ENCODE data around the gene RXRA.

RXRA gene

DNA sequence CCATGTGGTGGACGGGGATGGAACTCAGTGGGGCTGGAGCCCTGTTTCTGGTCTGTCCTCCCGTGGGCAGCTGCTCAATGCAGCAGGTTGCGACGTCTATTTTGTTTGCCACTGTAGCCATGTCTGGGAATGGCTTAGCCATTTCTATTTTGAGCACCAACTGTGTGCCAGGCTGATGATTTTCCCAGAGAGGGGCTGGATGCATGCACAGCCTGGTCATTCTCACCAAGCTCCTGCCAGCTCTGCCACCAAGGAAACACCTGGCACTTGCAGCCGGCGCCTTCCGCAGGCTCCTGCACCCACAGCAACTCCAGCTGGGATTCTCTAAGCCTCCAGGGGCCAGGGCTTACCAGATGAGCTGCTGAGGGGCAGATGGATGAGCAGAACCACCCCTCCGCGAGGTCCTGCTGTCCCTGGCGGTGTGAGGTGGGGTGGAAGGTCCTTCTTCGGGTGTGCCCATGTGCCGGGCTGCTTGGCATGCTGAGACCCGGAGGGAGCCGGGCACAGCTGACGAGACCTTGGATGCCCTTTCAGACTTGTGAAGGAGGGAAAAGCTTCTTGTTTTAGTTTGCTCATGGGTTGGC lies 151.2 kb downstream of the RXRA start:
- POLR2A ChIA-PET, result no interaction called here
- no peak for TF ChIP-seq FOXA1 (IDR thresholded peaks at IDR 0.05)
- TF ChIP-seq TARDBP (IDR thresholded peaks at IDR 0.05), result no peak
- no peak for TF ChIP-seq FOXK2 (IDR thresholded peaks at IDR 0.05)
- no peak for TF ChIP-seq ARNT (IDR thresholded peaks at IDR 0.05)
- CTCF ChIA-PET, result no interaction called here
- no peak for DNase-seq (ENCODE audit: extremely low spot score)

DNA sequence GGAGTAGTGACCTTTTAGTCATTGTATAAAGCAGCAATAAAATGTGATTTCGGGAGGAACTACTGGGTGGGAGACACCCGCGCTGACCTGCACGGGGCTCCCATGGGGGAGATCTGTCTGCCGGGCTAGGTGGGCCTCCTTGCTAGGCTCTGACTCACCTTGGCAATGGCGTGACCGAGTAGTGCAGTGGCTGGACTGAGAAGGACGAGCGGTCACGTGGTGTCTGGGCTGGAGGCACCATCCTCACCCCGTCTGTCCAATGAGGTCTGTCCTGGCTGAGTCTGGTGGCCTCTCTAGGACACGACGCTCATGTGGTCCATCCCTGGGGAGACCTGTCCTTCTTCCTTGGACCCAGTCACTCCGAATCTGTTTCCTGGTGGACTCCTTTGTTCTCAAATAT lies 151.7 kb downstream of the RXRA start:
- no peak for DNase-seq (ENCODE audit: extremely low spot score)
- TF ChIP-seq FOXK2 (IDR thresholded peaks at IDR 0.05), result no peak
- TF ChIP-seq ELF4 (IDR thresholded peaks at IDR 0.05), result no peak
- TF ChIP-seq SP1 (IDR thresholded peaks at IDR 0.05), result no peak
- TF ChIP-seq LEF1 (IDR thresholded peaks at IDR 0.05; ENCODE audit: borderline replicate concordance), result no peak
- no peak for TF ChIP-seq ARNT (IDR thresholded peaks at IDR 0.05)
- TF ChIP-seq L3MBTL2 (conservative IDR thresholded peaks at IDR 0.05), result no peak
- TF ChIP-seq SUZ12 (IDR thresholded peaks at IDR 0.05), result no peak
- no peak for TF ChIP-seq TARDBP (IDR thresholded peaks at IDR 0.05)
- TF ChIP-seq BHLHE40 (IDR thresholded peaks at IDR 0.05; ENCODE audit: borderline replicate concordance), result no peak
- no peak for TF ChIP-seq HDGF (IDR thresholded peaks at IDR 0.05; ENCODE audit: borderline replicate concordance)
- ChIA-PET POLR2A (no interaction called here), CTCF (no interaction called here)

DNA sequence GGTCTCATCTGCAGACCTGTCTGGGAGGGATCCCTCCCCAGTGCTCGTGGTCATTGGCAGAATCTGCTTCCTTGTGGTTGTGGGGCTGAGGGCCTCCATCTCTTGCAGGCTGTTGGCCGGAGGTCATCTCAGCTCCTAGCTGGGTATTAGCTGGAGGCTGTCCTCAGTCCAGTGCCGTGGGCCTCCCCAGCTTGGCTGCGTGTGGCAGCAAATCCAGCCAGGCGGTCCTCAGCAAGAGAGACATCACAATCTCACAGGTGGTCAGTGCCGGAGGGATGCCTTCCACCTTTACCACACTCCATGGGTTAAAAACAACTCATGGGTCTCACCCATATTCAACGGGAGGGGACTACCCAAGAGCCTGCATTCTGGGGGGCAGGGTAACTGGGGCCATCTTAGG lies 155.5 kb downstream of the RXRA start:
- ChIA-PET POLR2A (no interaction called here), CTCF (no interaction called here)
- TF ChIP-seq SUZ12 (IDR thresholded peaks at IDR 0.05), result no peak
- TF ChIP-seq BHLHE40 (IDR thresholded peaks at IDR 0.05; ENCODE audit: borderline replicate concordance), result no peak
- TF ChIP-seq L3MBTL2 (conservative IDR thresholded peaks at IDR 0.05), result no peak
- no peak for TF ChIP-seq FOXM1 (IDR thresholded peaks at IDR 0.05; ENCODE audit: borderline replicate concordance)
- no peak for TF ChIP-seq LEF1 (IDR thresholded peaks at IDR 0.05; ENCODE audit: borderline replicate concordance)
- TF ChIP-seq, protein P1, sequence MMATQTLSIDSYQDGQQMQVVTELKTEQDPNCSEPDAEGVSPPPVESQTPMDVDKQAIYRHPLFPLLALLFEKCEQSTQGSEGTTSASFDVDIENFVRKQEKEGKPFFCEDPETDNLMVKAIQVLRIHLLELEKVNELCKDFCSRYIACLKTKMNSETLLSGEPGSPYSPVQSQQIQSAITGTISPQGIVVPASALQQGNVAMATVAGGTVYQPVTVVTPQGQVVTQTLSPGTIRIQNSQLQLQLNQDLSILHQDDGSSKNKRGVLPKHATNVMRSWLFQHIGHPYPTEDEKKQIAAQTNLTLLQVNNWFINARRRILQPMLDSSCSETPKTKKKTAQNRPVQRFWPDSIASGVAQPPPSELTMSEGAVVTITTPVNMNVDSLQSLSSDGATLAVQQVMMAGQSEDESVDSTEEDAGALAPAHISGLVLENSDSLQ (IDR thresholded peaks at IDR 0.05), result no peak
- TF ChIP-seq TARDBP (IDR thresholded peaks at IDR 0.05), result no peak
- TF ChIP-seq CTBP1 (IDR thresholded peaks at IDR 0.05; ENCODE audit: borderline replicate concordance), result no peak
- no peak for TF ChIP-seq SP1 (IDR thresholded peaks at IDR 0.05)
- no peak for TF ChIP-seq ELF4 (IDR thresholded peaks at IDR 0.05)
- TF ChIP-seq FOXA1 (IDR thresholded peaks at IDR 0.05), result no peak
- no peak for TF ChIP-seq FOXK2 (IDR thresholded peaks at IDR 0.05)
- no peak for TF ChIP-seq ZNF384 (IDR thresholded peaks at IDR 0.05)
- no peak for TF ChIP-seq HDGF (IDR thresholded peaks at IDR 0.05; ENCODE audit: borderline replicate concordance)
- no peak for TF ChIP-seq ARNT (IDR thresholded peaks at IDR 0.05)
- TF ChIP-seq NFRKB (IDR thresholded peaks at IDR 0.05), result no peak
- DNase-seq (ENCODE audit: extremely low spot score), result no peak

DNA sequence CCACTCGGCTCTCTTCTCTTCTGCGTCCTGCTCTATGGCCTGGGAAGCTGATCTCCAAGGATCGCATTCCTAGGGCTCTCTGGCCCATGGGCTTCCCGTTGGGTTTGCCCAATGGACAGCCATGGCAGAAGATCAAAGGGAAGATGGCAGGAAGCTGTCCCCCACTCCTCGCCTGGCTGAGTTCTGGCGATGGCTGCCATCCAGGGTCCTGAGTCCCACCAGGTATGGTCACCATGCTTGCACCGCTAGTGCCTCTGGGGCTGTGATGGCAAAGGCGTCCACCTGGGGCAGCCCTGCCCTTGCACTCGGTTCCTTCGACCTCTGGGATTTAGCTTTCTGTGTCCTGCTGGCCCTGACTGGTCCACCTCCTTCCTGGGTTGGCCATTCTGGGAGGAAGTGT lies 156.0 kb downstream of the RXRA start:
- ChIA-PET POLR2A (no interaction called here), CTCF (no interaction called here)
- TF ChIP-seq FOXK2 (IDR thresholded peaks at IDR 0.05) (no peak), SUZ12 (IDR thresholded peaks at IDR 0.05) (no peak), CTBP1 (IDR thresholded peaks at IDR 0.05; ENCODE audit: borderline replicate concordance) (no peak), SP1 (IDR thresholded peaks at IDR 0.05) (no peak), ARNT (IDR thresholded peaks at IDR 0.05) (no peak), FOXA1 (IDR thresholded peaks at IDR 0.05) (no peak), NFRKB (IDR thresholded peaks at IDR 0.05) (no peak), FOXM1 (IDR thresholded peaks at IDR 0.05; ENCODE audit: borderline replicate concordance) (no peak), L3MBTL2 (conservative IDR thresholded peaks at IDR 0.05) (no peak), TARDBP (IDR thresholded peaks at IDR 0.05) (no peak), ZNF384 (IDR thresholded peaks at IDR 0.05) (no peak), LEF1 (IDR thresholded peaks at IDR 0.05; ENCODE audit: borderline replicate concordance) (no peak), BHLHE40 (IDR thresholded peaks at IDR 0.05; ENCODE audit: borderline replicate concordance) (no peak), HDGF (IDR thresholded peaks at IDR 0.05; ENCODE audit: borderline replicate concordance) (no peak), ELF4 (IDR thresholded peaks at IDR 0.05) (no peak)
- TF ChIP-seq, protein P1 (IDR thresholded peaks at IDR 0.05), result no peak

DNA sequence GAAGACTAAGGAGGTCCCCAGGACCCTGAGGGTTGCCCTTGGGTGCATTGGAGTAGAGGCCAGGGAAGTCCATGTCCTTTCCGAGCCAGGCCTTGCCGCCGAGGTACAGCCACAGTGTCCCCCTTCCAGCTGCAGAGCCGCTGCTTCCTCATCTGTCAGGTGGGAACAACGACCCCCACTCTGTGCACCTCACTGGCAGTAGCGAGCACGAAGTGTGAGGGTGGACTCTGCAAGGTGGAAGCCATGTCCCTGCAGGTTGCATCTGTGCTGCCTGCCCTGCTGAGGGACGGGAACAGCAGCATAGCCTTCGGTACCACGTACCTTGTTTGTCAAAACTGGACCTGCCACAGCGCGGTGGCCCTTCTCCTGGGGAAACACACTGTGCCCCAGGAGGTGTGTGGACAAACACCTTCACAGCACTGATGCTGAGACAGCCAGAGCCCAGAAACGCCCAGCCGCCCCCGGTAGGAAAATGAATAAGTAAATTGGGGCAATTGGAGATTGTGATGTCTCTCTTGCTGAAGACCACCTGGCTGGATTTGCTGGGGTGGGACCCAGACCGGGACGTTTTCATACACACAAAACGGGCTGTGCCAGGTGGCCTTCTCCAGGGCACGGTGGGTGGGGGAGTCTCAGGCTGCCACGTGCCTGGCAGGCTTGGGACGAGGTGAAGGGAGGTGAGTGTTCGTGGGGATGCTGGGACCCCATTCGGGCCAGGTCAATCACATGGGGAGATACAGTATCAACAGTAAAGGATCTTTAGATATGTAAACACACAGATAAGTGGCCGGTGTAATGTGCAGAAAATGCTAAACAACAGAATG lies 157.3 kb downstream of the RXRA start:
- TF ChIP-seq HDGF (IDR thresholded peaks at IDR 0.05; ENCODE audit: borderline replicate concordance) (no peak), ARNT (IDR thresholded peaks at IDR 0.05) (no peak), SP1 (IDR thresholded peaks at IDR 0.05) (no peak), LEF1 (IDR thresholded peaks at IDR 0.05; ENCODE audit: borderline replicate concordance) (no peak), CTBP1 (IDR thresholded peaks at IDR 0.05; ENCODE audit: borderline replicate concordance) (no peak), BHLHE40 (IDR thresholded peaks at IDR 0.05; ENCODE audit: borderline replicate concordance) (no peak), L3MBTL2 (conservative IDR thresholded peaks at IDR 0.05) (no peak), FOXK2 (IDR thresholded peaks at IDR 0.05) (no peak), FOXA1 (IDR thresholded peaks at IDR 0.05) (no peak), NFRKB (IDR thresholded peaks at IDR 0.05) (no peak), ZNF384 (IDR thresholded peaks at IDR 0.05) (no peak), SUZ12 (IDR thresholded peaks at IDR 0.05) (no peak)
- DNase-seq (ENCODE audit: extremely low spot score), result no peak
- POLR2A ChIA-PET, result no interaction called here
- CTCF ChIA-PET, result no interaction called here

More for the DNA sequence above, 156.0 kb downstream of the RXRA start:
- DNase-seq (ENCODE audit: extremely low spot score), result no peak

DNA sequence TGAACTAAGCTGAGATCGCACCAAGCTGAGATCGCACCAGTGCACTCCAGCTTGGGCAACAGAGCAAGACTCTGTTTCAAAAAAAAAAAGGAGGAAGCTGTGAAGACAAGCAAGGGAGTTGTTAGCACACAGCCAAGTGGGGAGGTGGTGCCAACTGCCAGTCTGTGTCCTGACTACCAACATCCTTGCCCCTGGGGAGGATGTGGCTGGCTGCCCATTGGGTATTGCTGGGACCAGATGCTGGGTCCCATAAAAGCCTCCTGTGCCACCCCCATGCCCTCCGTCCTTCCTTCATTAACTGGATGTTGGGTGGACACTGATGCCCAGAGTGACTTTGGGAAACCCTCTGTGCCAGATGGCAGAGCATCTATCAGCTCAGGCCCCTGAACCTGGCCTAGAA lies 158.2 kb downstream of the RXRA start:
- no peak for DNase-seq (ENCODE audit: extremely low spot score)
- POLR2A ChIA-PET, result no interaction called here
- no peak for TF ChIP-seq ARNT (IDR thresholded peaks at IDR 0.05)
- TF ChIP-seq, protein P1 (IDR thresholded peaks at IDR 0.05), result no peak
- no peak for TF ChIP-seq SUZ12 (IDR thresholded peaks at IDR 0.05)
- no peak for TF ChIP-seq L3MBTL2 (conservative IDR thresholded peaks at IDR 0.05)
- no peak for TF ChIP-seq FOXA1 (IDR thresholded peaks at IDR 0.05)
- TF ChIP-seq ELF4 (IDR thresholded peaks at IDR 0.05), result no peak
- TF ChIP-seq SP1 (IDR thresholded peaks at IDR 0.05), result no peak
- TF ChIP-seq NFRKB (IDR thresholded peaks at IDR 0.05), result no peak
- TF ChIP-seq CTBP1 (IDR thresholded peaks at IDR 0.05; ENCODE audit: borderline replicate concordance), result no peak
- TF ChIP-seq FOXM1 (IDR thresholded peaks at IDR 0.05; ENCODE audit: borderline replicate concordance), result no peak
- no peak for TF ChIP-seq ZNF384 (IDR thresholded peaks at IDR 0.05)
- no peak for TF ChIP-seq BHLHE40 (IDR thresholded peaks at IDR 0.05; ENCODE audit: borderline replicate concordance)
- no peak for TF ChIP-seq TARDBP (IDR thresholded peaks at IDR 0.05)
- no peak for TF ChIP-seq HDGF (IDR thresholded peaks at IDR 0.05; ENCODE audit: borderline replicate concordance)
- TF ChIP-seq FOXK2 (IDR thresholded peaks at IDR 0.05), result no peak
- no peak for TF ChIP-seq LEF1 (IDR thresholded peaks at IDR 0.05; ENCODE audit: borderline replicate concordance)
- CTCF ChIA-PET, result no interaction called here
